IPS-NIHi7 (cell line): ENCODE data around the gene NT5DC3.

Experiments used
- DNase-seq: peaks from one replicate; pipeline ENCODE4 v3.0.0; 2012; ENCODE audit warnings: mixed read lengths; ENCODE audit errors: extremely low spot score

The NT5DC3 gene

DNA sequence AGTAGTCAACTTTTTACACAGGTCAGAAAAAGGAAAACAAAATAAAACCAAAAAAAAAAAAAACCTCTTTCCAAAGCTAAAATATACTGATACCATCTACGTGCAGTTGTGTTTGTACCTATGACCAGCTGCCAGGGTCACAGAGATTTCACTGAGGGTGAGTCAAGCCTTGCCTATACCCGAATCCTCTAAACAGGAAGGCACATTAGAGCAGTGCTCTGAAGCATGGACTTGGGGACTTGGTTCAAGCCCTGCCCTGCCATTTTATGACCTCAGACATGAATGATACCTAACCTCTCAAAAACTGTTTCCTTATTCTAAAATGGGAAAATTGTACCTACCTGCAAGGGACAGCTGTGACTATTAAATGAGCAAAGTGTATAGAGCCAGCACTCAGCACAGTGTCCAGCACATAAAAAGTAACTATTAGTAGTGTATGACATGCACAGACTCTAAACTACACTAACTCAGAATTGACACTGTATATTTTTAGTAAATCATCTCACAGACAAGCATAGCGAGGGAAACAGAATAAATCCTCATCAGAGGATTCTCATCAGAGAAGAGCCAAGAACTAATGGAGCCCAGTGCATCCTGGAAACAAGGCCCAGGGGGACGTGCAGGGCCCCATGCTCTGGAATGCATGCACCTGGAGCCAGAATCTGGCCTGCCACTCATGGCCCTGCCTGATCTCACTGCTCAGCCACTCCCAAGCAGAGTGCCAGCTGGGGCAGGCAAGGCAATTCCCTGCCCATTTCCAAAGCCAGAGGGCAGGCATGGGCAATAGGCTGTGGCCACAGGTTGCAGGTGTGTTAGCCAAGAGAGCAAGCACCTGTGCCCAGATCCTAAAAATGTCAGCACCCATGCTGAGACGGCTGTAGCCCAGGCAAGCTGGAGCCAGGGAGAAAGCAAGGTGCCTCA lies 57.0 kb downstream of the NT5DC3 start:
- no peak for DNase-seq

- no peak for DNase-seq
These were observed 58.6 kb downstream of the NT5DC3 start for GRCh38 chr12:103782399-103782798.

- no peak for DNase-seq
These were observed 60.0 kb downstream of the NT5DC3 start for GRCh38 chr12:103780992-103781391.

DNA sequence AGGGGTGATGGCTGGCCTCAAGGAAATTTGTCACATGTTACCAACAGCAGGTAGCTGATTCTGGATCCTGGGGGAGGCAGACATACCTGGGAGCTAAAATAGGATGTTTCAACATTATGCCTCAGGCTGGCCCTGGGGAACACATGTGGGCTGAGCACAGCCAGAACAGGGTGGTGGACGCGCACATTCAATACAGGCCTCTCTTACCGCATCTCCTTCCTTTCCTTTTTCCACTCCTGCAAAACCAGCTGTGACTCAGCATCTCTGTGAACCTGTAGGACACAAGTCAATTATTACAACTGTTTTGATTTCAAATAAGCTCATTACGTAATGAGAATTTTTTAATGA lies 61.0 kb downstream of the NT5DC3 start:
- DNase-seq: no peak

DNA sequence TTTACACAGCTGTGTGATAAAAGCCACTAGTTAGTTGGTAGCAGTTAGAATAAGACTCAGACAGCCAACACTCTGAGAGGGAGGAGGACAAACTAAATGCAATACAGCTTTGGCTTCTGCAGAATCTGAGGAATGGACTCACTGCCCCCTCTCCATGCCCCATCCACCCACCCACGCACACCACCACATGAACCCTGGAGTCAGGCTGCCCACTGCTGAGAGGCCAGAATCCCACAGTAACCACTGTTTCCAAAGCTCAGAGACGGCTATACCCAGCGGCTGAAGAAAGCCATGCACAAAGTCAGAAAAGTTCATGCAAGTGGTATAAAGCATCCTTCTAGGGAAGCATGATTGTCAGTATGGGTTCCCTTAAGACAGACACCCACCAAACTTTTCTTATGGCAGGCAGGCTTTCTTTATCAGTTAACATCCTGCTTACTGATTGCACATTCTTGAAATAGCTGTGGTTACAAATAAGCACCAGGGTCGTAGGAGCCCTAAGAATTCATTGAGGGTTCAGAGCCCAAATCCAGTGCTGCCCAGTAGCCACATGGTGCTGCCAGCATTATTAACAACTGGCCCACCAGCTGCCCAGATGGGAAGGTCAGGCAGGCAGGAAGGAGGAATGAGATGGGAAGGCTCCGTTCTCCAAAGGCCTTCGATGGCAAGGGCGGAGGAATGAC lies 61.5 kb downstream of the NT5DC3 start:
- DNase-seq: no peak

DNA sequence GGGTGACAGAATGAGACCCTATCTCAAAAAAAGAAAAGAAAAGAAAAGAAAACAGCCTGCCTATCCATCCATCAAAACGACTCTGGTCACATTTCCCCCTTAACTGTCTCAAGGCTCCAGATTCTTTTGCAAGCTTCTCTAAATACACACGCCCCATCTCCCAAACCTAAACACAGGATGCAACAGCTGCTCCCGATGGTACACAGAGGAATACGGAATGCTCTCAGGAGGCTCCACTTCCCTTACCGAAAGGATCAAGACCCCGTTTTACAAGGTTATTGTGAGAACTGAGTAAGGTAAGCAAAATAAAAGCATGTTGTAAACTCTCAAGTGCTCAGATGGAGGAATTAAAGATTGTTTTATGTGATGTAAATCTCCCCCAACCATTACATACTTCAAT lies 62.3 kb downstream of the NT5DC3 start:
- no peak for DNase-seq

GRCh38 chr12:103774977-103775560 lies 66.0 kb downstream of the NT5DC3 start:
- DNase-seq: no peak

GRCh38 chr12:103773109-103773910 lies 67.7 kb downstream of the NT5DC3 start:
- no peak for DNase-seq

- DNase-seq: no peak
These were observed 68.5 kb downstream of the NT5DC3 start for GRCh38 chr12:103772367-103773108.

DNA sequence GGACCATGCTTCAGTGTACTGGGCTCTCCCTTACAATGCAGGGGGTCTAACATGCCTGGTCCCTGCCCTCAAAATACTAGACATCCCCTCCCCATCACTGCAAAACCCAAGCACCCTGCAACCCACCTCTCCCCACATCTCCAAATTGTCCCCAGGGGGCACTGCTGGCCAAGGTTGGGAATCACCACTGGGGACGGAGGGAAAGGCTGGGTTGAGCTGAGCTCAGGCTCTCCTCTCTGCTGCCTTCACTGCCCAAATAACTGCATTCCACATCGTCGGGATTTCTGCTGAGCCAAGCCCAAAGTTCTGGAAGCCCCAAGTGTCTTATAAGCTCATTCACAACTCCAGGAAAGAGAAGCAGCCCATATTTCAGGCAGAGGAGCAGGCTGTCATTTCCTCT lies 69.6 kb downstream of the NT5DC3 start:
- peak; percentile 78 for DNase-seq

DNA sequence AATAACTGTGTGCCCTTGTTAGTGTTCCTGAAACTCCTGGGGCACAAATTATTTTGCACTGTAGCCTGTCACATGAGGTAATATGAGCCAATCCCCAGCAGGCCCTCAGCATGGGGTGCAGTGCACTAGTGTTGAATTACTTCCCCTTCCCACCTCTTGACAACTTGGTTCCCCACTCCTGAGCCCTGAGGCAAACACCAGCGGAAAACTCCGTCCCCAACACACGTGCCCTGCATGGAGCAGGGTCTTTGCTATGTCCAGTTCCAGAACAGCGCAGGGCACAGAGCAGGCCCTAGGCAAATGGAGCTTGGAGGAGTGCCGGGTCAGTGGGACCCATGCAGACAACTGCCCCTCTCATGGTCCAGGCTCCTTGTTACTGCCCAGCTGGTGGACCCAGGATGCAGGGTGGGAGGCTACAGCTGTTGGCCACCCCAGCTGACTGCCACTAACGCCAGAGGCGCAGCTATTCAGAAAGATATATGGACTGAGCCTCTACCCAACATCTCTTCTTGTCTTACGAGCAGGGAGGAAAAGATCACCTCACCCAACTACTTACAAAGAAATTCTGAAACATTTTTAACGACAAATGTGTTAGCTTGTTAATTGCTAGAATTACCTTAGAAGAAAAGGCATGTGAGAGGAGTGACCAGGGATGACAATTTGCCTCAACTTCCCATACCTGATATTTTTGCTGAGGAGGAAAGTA lies 71.6 kb downstream of the NT5DC3 start:
- DNase-seq: no peak

GRCh38 chr12:103768467-103769123 lies 72.4 kb downstream of the NT5DC3 start:
- no peak for DNase-seq

- DNase-seq: no peak
These were observed 75.0 kb downstream of the NT5DC3 start for GRCh38 chr12:103766028-103766427.

DNA sequence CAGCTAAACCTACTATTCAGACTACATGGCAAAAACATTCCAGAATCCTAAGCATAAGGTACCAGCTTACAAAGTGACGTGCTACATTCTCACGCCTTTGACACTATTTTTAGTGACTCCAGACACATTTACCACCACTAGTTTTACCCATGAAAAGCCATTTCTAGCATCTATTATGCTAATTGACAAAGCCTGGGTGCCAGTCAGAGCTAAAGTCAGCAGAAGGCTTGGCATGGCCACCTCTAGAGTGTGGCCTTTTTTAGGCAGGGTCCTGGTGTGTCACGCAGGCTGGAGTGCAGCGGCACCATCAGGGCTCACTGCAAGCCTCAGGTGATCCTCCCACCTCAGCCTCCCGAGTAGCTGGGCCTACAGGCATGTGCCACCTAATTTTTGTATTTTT lies 75.7 kb downstream of the NT5DC3 start:
- no peak for DNase-seq

DNA sequence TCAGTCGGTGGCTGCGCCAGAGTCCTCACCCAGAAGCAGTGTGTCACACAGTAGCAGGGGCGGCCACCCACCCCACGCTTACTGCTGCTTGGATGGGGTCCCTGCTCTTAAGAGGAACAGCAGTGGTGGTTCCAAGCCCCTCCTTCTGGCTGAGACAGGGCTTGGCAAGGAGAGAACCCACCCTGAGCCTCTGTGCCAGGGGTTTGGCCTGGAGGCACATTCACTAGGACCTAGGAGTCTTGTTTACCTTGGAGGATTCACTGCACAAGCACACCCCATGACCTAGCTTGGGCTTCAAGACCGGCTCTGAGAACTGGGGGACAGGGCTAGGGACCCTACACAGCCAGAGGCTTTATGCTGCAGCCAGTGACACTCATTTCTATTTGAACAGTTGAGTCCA lies 78.6 kb downstream of the NT5DC3 start:
- no peak for DNase-seq

GRCh38 chr12:103758310-103759089 lies 82.5 kb downstream of the NT5DC3 start:
- peak; percentile 36 for DNase-seq

GRCh38 chr12:103757248-103757647 lies 83.8 kb downstream of the NT5DC3 start:
- DNase-seq: no peak

GRCh38 chr12:103756443-103756842 lies 84.6 kb downstream of the NT5DC3 start:
- DNase-seq: no peak

DNA sequence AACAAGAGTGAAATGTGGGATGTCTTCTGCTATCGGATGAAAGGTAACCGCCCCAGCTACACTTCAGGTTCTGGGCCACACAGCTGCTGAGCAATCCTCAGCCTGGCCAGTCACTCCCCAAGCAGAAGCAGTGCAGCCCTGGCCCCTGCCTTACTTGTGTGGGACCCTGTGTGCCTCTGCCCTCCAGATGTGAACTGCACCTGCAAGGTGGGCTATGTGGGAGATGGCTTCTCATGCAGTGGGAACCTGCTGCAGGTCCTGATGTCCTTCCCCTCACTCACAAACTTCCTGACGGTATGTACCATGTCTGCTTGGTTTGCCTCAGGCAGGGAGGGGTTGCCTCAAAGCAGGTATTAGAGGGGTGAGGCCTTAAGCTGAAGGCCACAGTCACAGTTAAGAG lies 85.6 kb downstream of the NT5DC3 start:
- DNase-seq: no peak
